K562 (cell line): ENCODE data around the gene LRP3. TPM values are rescaled to one million over a fixed set of nuclear protein-coding genes. Genes with fewer than 3 reads are reported as not detected.

Experiments
- AFF4 ChIP-seq: sonication (generic); formaldehyde crosslinking; IDR thresholded peaks from 2 replicates; pipeline ENCODE4 v1.8.0; 2023; ENCODE audit warnings: mild to moderate bottlenecking, missing genetic modification reagents
- ATF1 ChIP-seq, 2 experiments: fragments of 450-650 bp in 1 of 2; IDR thresholded peaks; 2 replicates each; pipeline ENCODE4 v1.6.1; 2016; ENCODE audit warnings: missing compliant biosample characterization in 1 of 2, missing genetic modification characterization in 1 of 2
- ATF7 ChIP-seq: fragments of 450-650 bp; IDR thresholded peaks from 2 replicates; pipeline ENCODE4 v1.7.1; 2014; ENCODE audit warnings: mild to moderate bottlenecking, moderate library complexity
- CSDE1 ChIP-seq, 2 experiments: fragments of 450-650 bp; IDR thresholded peaks; 2 replicates each; pipeline ENCODE4 v1.6.1; 2016; ENCODE audit warnings: mild to moderate bottlenecking in 1 of 2
- DPF2 ChIP-seq: fragments of 450-650 bp; IDR thresholded peaks from 2 replicates; pipeline ENCODE4 v1.6.1; 2016
- KAT7 ChIP-seq: sonication (generic); formaldehyde crosslinking; IDR thresholded peaks from 2 replicates; pipeline ENCODE4 v1.8.0; 2022; ENCODE audit warnings: missing genetic modification reagents, mild to moderate bottlenecking, borderline replicate concordance
- SIN3A ChIP-seq, 2 experiments: fragments of 150-350 bp in 1 of 2; IDR thresholded peaks; 2 replicates each; pipeline ENCODE4 v1.6.1; 2011 to 2016; ENCODE audit warnings: borderline replicate concordance in 2 of 2, low read depth in 2 of 2, low read length in 2 of 2, mild to moderate bottlenecking in 2 of 2, moderate library complexity in 2 of 2; ENCODE audit not compliant: control insufficient read depth in 1 of 2
- SOX6 ChIP-seq: fragments of 450-650 bp; IDR thresholded peaks from 2 replicates; pipeline ENCODE4 v1.6.1; 2014; ENCODE audit warnings: mild to moderate bottlenecking
- TAF1 ChIP-seq: IDR thresholded peaks from 2 replicates; pipeline ENCODE4 v1.6.1; 2011; ENCODE audit warnings: mild to moderate bottlenecking, low read length, moderate library complexity; ENCODE audit not compliant: insufficient read depth, control insufficient read depth, severe bottlenecking; ENCODE audit errors: extremely low read depth
- polyA plus RNA-seq, 8 experiments: library from polyadenylated mRNA; depleted of rRNA in 4 of 8; stranded (reverse) in 5 of 8; unstranded in 3 of 8; fragments of >200 nt; fragmentation: Nextera tagmentation in 2 of 8; fragmentation: Illumina TruSeq in 1 of 8; extraction: Ambion mirVana in 2 of 8; extraction: Trizol in 1 of 8; gene quantifications; 2 replicates each; pipeline versions ENCODE4 v1.2.1 to v1.2.3, GENCODE V29; 2011 to 2014; ENCODE audit warnings: inconsistent platforms in 1 of 8, missing spikeins in 1 of 8
- total RNA-seq, 7 experiments: library from RNA; depleted of rRNA in 6 of 7; stranded (reverse); fragments of >200 nt in 6 of 7; fragmentation: Illumina TruSeq in 2 of 7; extraction: Trizol in 2 of 7; gene quantifications; 2 replicates each; pipeline versions ENCODE4 v1.2.1 to v1.2.3, GENCODE V29; 2011 to 2021; ENCODE audit warnings: low replicate concordance in 1 of 7
- TF ChIP-seq, protein P1 (sequence below), 2 experiments: fragments of 450-650 bp; conservative IDR thresholded peaks; 2 replicates each; pipeline ENCODE4 v1.6.1; 2017; ENCODE audit warnings: mild to moderate bottlenecking in 2 of 2, moderate library complexity in 2 of 2

The LRP3 gene
- total and polyA plus RNA-seq, 9 of the 15 experiments (the other 6 are each of a cell fraction or from before 2014, with no cell fraction given) = 0.29 TPM; not detected in 8

GRCh38 chr19:33176670-33177416, 17.3 kb upstream of the LRP3 start (continued):
- TF ChIP-seq CSDE1 (IDR thresholded peaks at IDR 0.05) (peak in 1 of 2 experiments; percentile 87; a peak in 2 of 4 replicates), AFF4 (0 out of 2 replicates have a peak, but pooled peaks have one; percentile 70), ATF1 (CRISPR knock-in tag; IDR thresholded peaks at IDR 0.05) (no peak), ATF1 (tag; IDR thresholded peaks at IDR 0.05) (peak; percentile 67), SIN3A (IDR thresholded peaks at IDR 0.05; ENCODE audit: borderline replicate concordance in 2 of 2, control insufficient read depth in 1 of 2, low read depth in 2 of 2, low read length in 2 of 2) (peak in 1 of 2 experiments; percentile 78; a peak in 1 of 4 replicates), KAT7 (CRISPR knock-in tag) (peak; percentile 72; the same call in 1 of the 2 replicates), SOX6 (peak; percentile 57), ATF7 (peak; percentile 83; the same call in 1 of the 2 replicates), DPF2 (no peak), TAF1 (peak; percentile 58)
- TF ChIP-seq, protein P1, sequence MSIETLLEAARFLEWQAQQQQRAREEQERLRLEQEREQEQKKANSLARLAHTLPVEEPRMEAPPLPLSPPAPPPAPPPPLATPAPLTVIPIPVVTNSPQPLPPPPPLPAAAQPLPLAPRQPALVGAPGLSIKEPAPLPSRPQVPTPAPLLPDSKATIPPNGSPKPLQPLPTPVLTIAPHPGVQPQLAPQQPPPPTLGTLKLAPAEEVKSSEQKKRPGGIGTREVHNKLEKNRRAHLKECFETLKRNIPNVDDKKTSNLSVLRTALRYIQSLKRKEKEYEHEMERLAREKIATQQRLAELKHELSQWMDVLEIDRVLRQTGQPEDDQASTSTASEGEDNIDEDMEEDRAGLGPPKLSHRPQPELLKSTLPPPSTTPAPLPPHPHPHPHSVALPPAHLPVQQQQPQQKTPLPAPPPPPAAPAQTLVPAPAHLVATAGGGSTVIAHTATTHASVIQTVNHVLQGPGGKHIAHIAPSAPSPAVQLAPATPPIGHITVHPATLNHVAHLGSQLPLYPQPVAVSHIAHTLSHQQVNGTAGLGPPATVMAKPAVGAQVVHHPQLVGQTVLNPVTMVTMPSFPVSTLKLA (conservative IDR thresholded peaks at IDR 0.05) = peak; percentile 63 to 69; a peak in 2 of 4 replicates
- TF ChIP-seq, all 486 proteins: peak for 144
